Superior temporal gyrus (tissue), 1 donor: ENCODE data around the gene LAMB4.

Experiments
- DNase-seq: peaks from one replicate; pipeline ENCODE4 v3.0.0-alpha.2; 2016; ENCODE audit errors: extremely low spot score

Gene LAMB4

GRCh38 chr7:107995184-107996071 lies 134.7 kb downstream of the LAMB4 start:
- DNase-seq, result no peak

- DNase-seq, result no peak
These were observed 135.6 kb downstream of the LAMB4 start for GRCh38 chr7:107994421-107995030.

GRCh38 chr7:107993891-107994291 lies 136.3 kb downstream of the LAMB4 start:
- no peak for DNase-seq

GRCh38 chr7:107989618-107990373 lies 140.4 kb downstream of the LAMB4 start:
- DNase-seq, result no peak

GRCh38 chr7:107982918-107983389 lies 147.2 kb downstream of the LAMB4 start:
- peak; percentile 10 for DNase-seq

- DNase-seq, result no peak
These were observed 147.9 kb downstream of the LAMB4 start for GRCh38 chr7:107982042-107982840.

- no peak for DNase-seq
These were observed 148.7 kb downstream of the LAMB4 start for GRCh38 chr7:107981466-107981865.

- DNase-seq, result no peak
These were observed 149.4 kb downstream of the LAMB4 start for GRCh38 chr7:107980671-107981190.

- no peak for DNase-seq
These were observed 150.0 kb downstream of the LAMB4 start for GRCh38 chr7:107980171-107980570.

GRCh38 chr7:107978815-107979408 lies 151.2 kb downstream of the LAMB4 start:
- DNase-seq, result no peak

GRCh38 chr7:107977048-107977447 lies 153.1 kb downstream of the LAMB4 start:
- no peak for DNase-seq

GRCh38 chr7:107976620-107977019 lies 153.5 kb downstream of the LAMB4 start:
- no peak for DNase-seq

GRCh38 chr7:107975394-107976013 lies 154.7 kb downstream of the LAMB4 start:
- no peak for DNase-seq

GRCh38 chr7:107973861-107974260 lies 156.3 kb downstream of the LAMB4 start:
- DNase-seq, result no peak
